NCI-H128 (cell line): ENCODE data around the gene NCOR1.
"Not testable (repeated sequence)": the region's sequence is repeated elsewhere in the genome, so short reads cannot be mapped to it uniquely, and the experiment has no call there.

ENCODE experiments used
- DNase-seq: peaks from one replicate; lab custom pipeline; 2025; ENCODE audit not compliant: unreplicated experiment; lab: John Stamatoyannopoulos, UW

The NCOR1 gene

DNA sequence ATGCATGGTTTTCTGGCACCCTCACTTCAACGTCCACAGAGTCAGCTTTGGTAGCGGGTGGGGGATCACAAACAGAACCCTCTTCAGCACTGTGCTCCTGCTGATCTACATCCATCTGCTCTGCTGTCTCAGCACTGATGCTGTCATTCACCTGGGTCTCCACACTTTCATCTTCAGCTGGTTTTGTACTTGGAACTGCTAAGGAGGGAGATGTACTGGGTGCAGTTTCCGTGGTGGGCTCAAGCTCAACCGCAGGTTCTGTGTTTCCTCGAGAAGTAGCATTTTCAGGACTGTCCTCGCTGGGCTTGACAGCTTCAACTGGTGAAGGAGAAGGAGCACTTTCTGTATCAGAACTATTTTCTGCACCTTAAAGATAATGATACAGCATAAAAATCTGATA lies 113.9 kb downstream of the NCOR1 start:
- DNase-seq = no peak

DNA sequence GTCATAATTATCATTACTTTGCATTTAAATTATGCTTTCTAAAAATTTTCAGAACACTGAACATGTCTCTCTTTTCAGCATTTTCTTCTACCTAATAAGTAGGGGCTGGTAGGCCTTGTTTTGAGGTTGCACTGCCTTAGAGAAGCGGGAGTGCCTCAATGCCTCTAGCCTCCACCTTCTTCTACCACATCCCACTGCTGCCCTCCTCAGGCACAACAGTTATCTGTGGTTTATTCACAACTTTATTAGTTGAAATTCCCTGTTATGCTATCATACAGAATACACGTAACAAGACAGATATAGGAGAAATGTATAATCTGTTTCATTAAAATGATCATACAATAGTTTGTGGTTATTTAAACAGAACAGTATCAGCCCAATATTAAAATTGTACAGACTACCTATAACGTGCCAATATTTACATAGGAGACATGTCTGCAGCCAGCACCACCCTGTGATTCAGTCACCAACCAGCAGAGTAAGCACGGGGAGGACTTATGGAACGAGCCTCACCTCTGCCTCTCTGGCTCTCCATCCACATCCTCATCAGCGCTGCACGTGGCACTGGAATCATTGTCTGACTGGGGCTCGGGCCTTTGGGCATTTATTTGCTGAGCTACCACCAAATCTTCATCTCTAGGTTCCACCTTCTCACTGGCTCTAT lies 114.5 kb downstream of the NCOR1 start:
- DNase-seq = no peak

DNA sequence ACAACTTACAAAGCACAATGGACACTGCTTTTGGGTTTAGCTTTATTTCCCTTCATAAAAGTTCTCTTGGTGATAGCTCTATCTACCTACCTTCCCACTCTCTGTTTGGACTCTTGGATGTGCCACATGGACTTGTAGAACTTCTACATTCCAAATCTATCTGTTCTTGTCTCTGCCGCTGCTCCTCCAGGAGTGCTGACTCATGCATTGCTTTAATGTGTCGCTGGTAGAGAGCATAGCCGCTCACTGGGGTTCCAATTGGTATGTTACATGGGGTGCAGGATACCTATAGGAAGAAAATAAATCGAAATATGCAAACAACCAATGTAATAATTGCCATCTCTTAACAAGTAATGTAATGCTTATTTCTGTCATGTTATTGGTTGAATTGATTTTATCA lies 123.6 kb downstream of the NCOR1 start:
- no peak for DNase-seq

DNA sequence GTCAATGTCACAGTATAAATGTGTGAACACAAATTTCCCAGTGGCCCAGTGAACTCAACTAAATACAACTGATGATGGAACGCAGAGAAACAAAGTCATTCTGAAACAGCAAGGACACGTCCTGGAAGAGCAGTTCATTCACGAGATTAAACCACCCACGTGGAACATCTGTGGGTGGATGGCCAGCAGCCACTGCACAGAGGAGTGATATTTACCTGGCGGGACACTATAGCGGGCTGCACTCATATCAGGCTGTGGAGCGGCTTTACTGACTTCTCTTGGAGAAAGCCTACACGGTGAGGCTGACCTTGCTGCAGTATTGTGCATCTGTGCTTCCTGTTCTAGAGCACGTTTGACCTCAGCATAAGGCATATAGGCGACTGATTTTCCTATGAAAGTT lies 128.4 kb downstream of the NCOR1 start:
- no peak for DNase-seq

DNA sequence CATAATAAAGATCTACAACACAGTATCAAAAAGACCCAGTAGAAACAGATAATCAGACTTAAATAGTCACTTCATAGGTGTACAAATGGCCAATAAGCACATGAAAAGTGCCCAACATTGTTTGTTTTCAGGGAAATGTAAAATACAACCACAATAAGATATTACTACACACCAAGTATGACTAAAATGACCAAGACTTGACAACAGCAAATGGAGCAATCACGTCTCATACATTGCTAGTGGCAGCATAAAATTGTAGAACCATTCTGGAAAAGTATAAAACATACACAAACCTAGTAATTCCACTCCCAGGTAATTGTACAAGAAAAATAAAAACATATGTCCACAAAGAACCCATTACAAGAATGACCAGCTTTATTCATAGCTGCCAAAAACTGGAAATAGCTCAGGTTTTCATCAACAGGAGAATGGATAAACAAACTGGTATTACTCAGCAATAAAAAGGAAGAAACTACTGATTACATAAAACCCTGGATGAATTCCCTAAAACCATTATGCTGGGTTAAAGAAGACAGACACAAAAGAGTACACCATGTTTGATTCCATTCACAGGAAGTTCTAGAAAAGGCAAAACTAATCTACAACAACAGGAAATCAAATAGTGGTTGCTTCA lies 130.2 kb downstream of the NCOR1 start:
- no peak for DNase-seq

DNA sequence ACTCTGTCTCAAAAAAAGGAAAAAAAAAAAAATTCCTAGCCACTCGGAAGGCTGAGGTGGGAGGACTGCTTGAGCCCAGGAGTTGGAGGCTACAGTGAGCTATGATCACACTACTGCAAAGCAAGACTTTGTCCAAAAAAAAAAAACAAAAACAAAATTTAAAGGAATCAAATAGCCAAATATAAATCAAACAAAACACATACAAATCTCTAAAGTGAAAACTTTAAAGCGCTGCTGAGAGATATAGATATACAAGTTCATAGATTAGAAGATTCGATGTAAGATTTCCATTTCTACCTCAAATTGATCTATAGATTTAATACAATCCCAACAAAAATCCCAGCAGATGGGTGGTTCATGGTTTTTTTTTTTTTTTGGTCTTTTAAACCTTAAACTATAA lies 132.1 kb downstream of the NCOR1 start:
- DNase-seq = no peak

DNA sequence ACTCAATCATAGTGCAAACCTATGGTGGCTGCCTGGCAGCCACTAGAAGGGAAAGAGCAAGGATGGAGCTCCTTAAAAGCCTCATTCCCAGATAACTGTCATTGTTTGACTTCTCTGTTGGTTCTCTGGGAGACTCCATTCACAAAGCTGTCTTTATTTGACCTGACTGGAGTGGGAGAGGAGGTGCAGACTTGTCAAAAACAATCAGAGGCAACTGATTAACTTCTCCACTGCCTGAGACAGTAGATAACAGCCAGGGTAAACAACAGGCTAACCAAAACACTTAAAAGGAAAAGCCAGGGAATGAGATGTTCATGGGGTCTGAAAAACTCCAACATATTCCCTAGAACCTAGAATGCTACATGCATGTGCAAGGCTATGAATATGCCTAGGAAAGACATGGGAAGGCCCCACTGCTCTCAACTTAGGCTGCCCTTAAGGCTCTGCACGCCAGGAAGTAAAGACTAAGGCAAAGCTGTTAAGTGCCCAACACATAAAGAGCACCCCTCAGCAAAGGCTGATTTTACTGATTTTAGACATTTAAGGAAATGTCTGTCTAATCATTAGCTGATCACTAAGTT lies 133.7 kb downstream of the NCOR1 start:
- DNase-seq = no peak

DNA sequence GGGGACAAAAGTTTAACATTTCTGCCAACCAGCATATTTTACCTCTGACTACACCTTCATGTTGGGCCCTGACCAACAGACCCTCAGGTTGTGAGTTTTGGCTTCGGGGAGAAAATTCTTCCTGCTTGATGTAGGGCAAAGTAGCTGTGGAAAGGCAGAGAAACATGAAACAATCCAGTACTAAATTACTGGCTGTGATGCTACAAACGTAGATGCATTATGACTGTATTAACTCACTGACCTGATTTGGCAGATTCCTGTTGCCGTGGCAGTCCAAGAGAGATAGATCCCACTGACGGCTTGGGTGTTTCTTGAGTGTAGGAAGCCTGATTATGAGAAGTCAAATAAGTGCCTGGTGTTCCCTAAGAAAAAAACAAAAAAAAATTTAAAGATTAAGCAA lies 135.0 kb downstream of the NCOR1 start:
- DNase-seq = no peak

DNA sequence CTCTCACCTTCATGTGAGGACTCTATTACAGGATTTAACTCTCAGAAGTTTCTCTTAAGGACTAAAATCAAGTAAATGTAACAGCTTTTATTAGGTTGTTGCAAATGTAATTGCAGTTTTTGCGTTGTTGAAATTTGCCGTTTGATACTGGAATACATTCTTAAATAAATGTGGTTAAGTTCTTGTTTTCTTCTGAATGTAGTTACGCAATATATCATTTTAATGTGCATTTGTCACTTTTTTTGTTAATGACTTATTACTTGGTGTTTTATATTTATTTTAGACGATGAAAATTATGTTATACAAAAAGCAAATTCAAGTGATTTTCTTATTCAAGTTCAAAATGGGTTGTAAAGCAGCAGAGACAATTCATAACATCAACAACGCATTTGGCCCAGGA lies 139.4 kb downstream of the NCOR1 start:
- DNase-seq = no peak

DNA sequence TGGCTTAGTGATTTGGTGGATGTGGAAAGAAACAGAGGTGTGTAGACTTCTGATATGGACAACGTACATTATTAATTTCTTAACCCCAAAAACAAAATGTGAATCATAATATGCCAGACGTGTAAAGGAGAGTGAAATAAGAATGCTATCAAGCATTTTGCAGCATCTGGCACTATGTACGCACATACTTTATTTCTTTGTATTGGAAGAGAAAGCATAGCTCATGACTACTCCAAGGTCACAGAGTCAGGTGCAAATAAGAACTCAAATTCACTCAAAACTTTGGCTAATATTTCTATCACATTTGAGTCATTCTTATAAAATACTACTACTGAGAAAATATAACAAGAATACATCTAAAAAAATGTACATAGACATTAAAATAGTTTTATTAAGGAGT lies 140.9 kb downstream of the NCOR1 start:
- DNase-seq = no peak

DNA sequence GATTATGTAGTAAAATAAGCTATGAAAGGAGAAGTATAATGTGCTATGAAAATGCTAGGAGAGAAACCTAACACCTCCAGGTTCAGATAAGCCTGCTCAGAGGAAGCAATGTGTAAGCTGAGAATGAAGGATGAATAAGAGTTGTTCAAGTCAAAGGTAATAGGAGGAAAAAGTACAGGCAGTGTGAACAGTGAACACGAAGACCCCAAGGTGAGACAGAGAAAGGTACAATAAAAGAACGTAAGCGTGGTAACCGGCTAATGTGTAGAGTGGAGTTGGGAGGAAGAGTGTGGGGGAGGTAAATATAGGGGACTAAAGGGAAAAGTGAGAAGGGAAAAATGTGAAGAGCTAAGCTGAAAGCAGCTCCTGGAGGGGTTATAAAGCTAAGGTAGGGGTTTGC lies 141.5 kb downstream of the NCOR1 start:
- DNase-seq = no peak

DNA sequence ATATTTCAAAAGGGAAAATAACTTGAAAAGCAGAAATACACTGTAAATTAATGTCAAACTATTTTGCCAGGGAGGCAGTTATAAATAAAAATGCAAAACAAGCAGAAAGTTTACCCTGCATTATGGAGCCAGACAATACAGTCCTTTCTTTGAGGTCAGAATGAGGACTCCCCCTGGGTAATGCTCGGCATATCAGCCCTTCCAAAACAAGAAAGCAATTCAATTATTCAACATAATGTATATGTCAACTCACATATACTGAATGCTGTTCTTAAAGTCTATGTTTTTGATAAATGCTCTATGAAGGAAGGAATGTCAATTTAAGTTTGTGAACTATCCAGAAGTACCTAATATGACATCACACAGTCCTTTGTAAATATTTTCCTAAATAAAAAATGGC lies 143.3 kb downstream of the NCOR1 start:
- no peak for DNase-seq

DNA sequence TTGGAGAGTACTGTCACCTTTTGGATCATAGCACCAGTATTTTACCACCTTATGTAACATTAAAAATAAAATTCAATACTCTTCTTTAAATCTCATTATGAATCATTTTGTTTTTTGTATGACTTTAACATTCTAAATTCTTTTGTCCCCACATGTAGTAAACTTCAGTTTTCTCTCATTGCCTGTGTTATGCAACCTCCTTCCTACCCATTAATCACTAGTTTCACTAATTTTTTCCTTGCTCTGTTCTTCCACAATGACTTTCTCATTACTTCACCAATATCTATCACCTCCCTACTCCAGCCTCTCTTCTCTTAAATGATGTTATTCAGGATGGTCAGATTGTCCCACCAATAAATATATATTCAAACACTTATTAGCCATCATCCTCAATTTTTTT lies 147.0 kb downstream of the NCOR1 start:
- no peak for DNase-seq

DNA sequence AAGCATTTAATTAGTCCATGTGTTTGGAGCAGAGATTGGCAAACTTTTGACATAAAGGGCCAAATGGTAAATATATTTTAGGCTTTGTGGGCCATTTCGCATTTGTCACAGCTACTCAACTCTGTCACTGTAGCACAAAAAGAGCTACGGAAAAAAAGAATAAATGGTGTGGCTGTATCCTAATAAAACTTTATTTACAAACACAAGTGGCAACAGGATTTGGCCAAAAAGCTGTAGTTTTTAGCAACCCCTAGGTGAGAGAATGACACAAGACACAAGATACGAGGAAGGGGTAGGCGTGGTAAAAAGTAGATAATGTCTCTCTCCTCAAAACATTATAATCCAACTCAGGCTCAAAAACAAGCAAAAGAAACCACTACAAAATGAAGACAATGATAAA lies 149.2 kb downstream of the NCOR1 start:
- no peak for DNase-seq

DNA sequence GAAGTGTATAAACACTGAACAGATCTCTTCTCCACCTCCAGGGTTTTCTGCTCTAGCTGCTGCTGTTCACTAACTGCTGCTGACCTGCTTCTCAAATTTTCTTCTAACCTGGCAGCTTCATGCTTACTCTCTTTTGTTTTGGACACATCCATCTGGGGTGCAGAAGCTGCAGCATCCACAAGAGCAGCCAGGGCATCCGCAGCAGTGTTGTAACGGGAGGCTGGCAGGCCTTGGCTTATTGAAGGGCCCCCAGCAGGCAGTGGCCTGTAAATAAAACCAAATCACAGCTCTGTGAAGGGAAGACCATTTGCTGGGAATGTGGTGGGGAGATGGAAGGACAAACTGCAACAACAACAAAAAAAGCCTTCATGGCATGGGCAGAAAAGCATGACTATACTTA lies 153.7 kb downstream of the NCOR1 start:
- no peak for DNase-seq

DNA sequence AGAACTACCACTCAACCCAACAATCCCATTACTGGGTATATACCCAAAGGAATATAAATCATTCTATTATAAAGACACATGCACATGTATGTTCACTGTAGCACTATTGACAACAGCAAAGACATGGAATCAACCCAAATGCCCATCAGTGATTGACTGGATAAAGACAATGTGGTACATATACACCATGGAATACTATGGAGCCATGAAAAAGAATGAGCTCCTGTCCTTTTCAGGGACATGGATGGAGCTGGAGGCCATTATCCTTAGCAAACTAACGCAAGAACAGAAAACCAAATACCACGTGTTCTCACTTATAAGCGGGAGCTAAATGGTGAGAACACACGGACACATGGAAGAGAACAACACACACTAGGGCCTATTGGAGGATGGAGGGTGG lies 160.2 kb downstream of the NCOR1 start:
- DNase-seq = not testable (repeated sequence)

DNA sequence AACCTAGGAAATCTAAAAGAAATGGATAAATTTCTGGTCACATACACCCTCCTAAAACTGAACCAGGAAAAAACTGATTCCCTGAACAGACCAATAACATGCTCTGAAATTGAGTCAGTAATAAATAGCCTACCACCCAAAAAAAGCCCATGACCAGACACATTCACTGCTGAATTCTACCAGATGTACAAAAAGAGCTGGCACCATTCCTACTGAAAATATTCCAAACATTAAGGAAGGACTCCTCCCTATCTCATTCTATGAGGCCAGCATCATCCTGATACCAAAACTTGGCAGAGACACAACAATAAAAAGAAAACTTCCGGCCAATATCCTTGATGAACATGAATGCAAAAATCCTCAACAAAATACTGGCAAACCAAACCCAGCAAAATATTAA lies 162.8 kb downstream of the NCOR1 start:
- DNase-seq = no peak

DNA sequence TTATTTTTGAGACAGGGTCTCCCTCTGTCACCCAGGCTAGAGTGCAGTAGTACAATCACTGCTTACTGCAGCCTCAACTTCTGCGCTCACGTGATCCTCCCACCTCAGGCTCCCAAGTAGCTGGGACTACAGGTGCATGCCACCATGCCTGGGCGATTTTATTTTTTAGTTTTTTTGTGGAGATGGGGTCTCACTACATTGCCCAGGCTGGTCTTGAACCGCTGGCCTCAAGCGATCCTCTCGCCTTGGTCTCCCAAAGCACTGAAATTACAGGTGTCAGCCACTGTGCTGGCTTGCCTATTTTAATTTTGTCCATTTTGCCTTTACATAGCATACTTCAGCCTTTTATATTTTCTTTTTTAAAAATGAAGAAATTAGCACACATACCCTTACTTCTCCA lies 164.5 kb downstream of the NCOR1 start:
- no peak for DNase-seq

DNA sequence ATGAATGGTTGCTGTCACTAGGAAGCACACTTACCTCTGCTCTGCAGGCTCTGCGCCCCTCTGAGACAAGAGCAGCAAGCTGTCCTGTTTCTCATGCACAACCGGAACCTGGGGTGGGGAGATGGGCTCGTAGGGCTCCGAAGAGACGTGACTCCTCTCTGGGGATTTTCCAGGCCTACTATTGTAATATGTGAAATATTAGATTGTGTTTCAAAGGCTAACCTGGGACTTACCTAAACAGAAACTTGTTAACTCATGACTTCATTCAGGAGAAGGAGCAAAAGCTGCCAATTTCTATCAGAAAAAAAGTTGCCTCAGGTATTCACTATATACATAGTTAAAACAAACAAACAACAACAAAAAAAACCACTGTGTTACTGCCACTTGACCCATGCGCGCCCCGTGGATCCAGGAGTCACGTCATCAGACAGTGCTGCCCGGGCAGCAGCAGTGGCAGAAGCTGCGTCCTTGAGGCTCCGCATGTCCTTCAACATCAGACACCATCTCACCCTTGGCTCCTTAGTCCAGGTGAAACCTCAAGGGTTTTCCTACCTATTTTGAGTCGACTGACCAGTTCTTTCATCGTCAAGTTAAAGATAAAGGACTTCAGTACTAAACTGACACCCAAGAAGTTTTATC lies 166.4 kb downstream of the NCOR1 start:
- DNase-seq = no peak

DNA sequence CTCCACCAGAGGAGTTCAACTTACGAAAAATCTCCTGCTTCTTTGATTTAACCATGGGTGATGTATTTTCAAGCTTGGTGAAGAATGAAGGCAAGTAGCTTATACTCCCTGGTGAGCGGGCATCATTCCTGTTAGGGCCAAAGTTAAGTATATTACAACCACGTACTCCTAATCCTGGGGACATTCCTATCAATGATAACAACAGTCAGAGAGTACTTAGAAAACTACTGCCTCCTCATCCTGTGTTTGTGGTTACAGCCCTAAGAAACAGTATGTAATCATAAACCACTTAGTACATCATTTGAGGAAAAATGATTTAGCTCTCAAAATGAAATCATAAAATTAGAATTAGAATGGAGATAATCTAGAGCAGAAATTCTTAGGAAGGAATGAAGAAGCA lies 168.4 kb downstream of the NCOR1 start:
- DNase-seq = no peak

DNA sequence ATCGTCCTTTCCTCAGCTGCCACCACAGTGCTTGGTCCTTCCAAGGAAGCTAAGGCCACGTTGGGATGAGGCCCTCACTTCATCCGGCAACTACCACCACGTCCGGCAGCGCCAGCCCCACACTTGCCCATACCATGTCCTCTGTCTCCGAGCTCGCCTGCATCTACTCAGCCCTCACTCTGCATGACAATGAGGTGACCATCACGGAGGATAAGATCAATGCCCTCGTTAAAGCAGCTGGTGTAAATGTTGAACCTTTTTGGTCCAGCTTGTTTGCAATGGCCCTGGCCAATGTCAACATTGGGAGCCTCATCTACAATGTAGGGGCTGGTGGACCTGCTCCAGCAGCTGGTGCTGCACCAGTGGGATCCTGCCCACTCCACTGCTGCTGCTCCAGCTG lies 170.8 kb downstream of the NCOR1 start:
- no peak for DNase-seq

DNA sequence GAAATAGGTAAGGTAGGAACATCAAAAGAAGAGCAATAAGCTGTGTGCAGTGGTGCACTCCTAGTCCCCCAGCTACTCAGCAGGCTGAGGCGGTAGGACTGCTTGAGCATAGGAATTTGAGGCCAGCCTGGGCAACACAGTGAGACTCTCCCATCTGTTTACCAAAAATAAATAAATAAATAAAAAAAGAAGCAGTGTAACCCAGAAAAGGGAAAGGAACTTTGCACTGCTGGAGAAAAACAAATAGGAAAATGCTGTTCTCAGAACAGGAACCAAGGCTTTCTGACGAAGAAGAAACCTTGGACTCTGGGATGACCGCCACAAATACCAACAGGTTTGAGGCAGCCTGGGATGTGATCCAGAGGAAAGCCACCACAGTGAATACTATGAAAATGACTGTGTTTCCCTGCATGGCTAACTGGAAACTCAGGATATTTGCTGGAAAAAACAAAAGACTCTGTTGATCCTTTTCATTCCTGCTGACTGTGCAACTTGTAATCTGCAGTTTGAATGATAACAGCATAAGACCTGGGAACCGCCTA lies 174.6 kb downstream of the NCOR1 start:
- no peak for DNase-seq
